CD4-positive, alpha-beta T cell treated with Interleukin-12 subunit alpha and Interleukin-12 subunit beta, for 1 hour (primary cell): ENCODE data around the gene PDLIM7.

Experiments used
- DNase-seq: peaks from one replicate; pipeline ENCODE4 v3.0.0-alpha.2; 2020

The PDLIM7 gene

GRCh38 chr5:177523711-177524538 is 26.5 kb upstream of the PDLIM7 start:
- no peak for DNase-seq

DNA sequence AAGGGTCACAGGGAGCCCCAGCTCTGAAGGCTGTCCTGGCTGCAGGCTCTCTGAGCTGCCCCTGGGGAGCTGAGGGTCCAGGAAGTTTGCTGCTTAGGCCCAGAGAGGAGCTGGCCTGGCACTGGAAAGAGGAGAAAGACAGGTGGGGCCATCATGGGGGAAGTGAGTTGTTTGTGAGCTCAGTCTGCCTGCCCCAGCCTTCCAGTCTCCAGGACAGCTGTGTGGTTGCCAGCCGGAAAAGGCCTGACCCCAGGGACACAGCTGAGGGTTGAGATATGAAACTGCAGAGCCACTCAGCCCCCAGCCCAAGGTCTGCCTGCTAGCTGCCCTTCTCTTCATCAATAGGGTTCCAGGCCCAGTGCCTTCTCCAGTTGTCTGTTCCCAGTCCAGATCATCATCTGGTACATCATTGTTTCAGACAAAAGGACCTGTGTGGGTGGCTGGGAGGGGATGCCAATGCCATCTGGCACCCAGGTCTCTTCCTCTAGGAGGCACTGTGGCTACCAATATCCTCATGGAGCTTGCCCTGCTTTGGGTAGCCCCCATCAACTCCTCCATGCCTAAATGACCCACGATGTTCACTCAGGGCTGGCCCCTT is 23.6 kb upstream of the PDLIM7 start:
- no peak for DNase-seq

DNA sequence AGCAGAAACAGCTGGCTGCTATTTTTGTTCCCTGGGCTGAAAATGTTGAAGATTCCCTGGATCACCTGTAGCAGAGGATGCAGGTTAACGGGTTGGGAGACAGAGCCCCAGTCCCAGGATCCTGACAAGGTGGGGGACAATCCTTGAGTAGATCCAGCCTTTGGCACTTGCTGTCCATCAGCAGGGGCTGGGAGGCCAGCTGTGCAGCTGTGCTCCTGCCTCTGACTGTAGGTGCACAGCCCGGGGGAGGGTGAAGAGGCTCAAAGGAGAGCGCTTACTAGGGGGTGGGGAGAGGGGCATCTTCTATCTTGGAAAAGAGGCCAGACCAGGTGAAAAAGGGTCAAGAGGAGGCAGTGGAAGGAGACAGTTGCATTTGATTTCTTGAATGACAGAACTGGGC is 22.9 kb upstream of the PDLIM7 start:
- no peak for DNase-seq

- DNase-seq, result no peak
Measured at GRCh38 chr5:177519463-177520235, 22.2 kb upstream of the PDLIM7 start.

DNA sequence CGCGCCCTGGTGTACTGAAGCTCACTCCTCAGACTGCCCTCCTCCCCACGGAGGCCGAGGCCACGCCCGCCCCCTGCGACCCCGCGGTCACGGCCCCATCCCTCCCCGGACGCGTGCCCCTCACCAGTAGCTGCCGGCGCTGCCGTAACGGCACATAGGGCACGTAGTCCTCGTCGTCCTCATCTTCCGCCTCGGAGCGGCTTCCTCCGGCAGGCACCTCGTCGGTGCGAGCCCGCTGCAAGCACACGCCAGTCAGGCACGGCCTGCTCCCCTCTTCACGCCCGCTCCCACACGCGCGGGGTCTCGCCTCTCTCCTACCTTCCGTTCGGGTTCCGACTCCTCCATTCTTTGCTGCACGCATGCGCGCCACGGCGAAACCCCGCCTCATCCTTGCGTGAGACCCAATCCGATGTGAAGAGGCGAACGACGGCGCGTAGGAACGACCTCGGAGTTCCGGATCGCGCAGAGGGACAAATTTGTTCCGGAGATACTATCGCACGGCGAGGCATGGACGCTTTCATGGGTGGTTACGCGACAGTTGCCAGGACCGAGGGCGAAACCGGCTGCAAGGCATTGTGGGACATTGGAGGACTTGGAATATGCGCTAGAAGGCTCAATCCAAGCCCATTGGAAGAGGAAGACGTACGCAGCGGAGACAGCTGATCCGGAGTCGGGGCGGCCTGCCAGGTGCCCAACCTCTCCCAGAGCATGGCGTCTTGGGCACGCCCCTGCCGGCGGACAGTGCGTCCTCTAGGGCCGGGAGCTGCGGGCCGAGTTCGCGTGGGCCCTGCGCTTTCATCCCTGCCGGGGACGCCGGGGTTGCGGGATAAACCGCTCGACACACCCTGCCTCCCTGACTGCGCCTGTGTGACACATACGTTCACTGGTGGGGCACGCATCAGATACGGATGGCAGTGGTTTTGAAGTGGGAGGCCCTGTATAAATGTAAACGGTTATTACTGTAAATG is 19.5 kb upstream of the PDLIM7 start, which contains the start of gene DDX41:
Gene DDX41 (minus strand): TSS at position 361 of the 968 bp plus-strand sequence. CDS start 16 bp downstream, at position 345.
- DNase-seq, result peak; percentile 96

DNA sequence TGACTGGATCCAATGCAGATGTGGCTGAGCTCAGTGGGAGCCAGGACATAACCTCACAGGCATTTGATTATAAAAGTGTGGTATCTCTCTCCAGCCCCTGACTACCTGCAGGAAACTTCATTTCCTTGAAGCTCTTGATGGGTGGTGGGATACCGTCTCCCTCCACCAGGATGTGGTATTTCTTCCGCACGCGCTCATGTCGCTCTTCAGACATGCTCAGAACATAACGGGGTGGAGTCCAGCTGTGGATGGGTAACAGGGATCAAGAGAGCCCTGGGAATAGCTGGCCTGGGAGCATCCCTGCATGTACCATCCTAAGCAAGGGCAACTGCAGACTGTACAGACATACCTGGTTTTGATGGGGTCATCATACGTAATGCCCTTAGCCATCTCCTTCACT is 18.2 kb upstream of the PDLIM7 start:
- no peak for DNase-seq

GRCh38 chr5:177514541-177514940 is 17.1 kb upstream of the PDLIM7 start:
- no peak for DNase-seq

DNA sequence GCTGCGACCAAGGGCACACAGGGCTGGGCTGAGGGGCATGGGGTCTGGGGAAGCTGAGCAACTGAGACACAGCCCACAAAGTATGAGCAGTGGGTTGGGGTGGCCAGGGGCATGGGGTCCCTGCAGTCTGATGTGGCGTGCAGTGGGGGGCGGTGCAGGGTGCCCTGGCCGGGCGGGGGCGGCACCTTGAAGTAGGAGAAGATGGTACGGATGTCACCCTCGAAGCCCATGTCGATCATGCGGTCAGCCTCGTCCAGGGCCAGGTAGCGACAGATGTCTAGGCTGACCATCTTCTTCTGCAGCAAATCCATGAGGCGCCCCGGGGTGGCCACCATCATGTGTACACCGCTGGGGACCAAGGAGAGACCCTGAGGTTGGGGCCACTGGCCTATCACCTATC is 16.1 kb upstream of the PDLIM7 start:
- no peak for DNase-seq

DNA sequence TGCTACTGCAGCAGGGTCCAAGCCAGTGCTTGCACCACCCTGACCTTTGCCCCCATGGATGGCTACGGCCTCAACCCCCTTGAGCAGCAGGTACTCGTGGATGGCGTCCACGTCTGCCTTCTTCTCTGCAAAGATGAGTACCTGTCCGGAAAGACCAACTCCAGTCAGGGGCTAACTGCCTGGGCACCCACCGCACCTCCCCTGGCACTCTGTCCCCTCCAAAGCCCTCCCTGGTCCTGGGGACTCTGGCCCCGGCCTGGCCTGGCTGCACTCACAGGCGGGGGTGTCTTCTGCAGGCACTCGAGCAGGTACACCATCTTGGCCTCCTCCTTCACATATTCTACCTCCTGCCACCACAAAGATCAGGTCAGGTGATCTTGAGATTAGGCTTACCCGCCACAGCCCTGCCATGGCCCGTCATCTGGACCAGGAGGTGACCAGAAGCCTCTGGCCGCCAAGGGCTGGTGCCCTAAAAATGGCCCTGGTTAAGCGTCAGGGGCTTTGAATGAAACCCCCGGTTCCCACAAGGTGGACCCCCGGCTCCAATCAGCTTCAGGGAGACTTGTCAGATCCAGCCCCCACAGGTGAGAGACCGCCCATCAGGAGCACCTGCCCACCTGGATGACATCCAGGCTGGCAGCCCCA is 15.5 kb upstream of the PDLIM7 start:
- no peak for DNase-seq

GRCh38 chr5:177511796-177512675 is 14.6 kb upstream of the PDLIM7 start:
- no peak for DNase-seq

DNA sequence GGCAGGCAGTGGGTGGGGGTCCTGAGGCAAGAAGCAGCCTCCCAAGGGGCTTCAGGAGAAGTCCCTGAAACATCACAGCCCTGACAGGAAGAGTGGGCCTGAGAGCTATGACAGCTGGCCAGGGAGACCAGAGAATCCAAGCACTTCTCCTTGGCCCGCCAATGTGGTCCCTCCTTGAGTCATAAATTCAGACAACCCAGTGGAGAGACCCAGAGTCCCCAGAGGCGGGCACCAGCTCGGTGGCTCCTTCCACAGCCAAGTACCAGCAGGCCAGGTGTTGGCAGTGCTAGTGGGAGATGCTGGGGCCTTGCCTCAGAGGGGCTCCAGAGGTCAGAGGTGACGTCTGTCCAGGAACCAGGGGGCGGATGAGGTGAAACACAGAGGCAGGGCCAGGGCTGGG is 13.8 kb upstream of the PDLIM7 start:
- no peak for DNase-seq

DNA sequence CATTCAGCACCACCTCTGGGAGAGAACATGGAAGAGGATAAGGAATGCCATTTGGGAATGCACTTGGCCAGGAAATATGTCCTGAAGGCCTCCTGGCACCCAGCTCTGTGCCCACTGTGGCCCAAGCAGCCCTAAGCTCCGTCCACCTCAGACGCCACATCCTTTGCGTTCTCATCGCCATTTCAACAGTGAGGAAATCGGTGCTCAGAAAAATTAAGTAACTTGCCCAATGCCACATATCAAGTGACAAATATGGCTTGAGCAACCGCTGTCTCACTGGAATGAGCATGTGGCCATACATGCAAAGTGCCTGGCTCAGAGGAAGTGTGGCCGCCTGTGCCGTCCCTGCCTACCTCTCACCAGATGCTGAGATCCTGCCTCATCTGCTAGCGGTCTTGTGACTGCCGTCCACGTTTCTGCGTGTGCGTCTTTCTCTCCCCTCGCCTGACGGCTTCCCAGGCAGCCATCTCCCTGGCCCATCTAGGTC is 13.2 kb upstream of the PDLIM7 start:
- DNase-seq, result no peak

GRCh38 chr5:177509991-177510566 is 12.7 kb upstream of the PDLIM7 start:
- DNase-seq, result no peak

DNA sequence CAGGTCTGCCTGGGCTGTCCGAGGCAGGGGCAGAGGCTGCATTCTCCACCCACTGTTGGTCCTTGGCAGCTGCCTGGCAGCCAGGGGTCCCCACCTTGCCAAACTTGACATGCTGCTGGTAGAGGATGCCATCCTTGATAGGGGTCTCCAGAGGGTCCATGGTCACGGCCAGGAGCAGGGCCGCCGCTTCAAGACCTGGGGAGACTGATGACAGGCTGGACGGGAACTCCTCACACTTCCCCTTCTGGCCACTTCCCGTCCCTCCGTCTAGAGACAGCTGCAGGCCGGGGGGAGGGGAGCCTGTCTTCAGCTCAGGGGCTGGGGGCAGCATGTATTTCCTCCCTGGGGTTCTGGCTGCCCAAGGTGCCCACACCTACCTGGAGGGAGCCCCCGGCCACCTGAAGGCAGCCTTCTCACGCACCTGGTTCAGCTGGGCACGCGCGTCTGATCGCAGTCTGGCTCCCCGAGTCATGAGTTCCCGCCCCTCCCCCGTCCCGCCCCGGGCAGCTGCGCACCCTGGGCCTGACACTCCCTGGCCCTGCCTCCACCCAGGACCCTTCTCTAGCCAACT is 12.1 kb upstream of the PDLIM7 start, which contains the start of gene DOK3:
Gene DOK3 (minus strand): TSS at position 446 of the 571 bp plus-strand sequence. CDS start 286 bp downstream, at position 160.
- no peak for DNase-seq

- DNase-seq, result no peak
Measured at GRCh38 chr5:177508837-177509236, 11.4 kb upstream of the PDLIM7 start.

DNA sequence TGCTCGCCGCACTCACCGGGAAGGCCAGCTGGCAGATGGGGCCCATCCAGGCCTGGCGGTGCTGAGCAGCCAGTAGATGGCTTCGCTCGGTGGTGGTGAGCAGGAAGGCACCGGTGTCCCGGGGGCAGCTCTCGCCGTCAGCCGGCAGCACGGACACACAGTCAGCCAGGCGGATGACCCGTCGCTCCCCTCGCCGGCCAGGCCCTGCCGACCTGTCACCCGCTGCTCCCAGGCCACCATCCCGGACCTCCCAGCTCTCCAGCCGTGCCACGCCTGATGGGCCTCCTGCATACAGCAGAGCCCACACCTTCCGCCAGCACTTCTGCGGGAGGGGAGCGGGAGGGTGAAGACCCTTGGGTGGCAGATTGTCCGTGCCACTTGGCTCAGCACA is 10.8 kb upstream of the PDLIM7 start:
- DNase-seq, result no peak

- no peak for DNase-seq
Measured at GRCh38 chr5:177507596-177508220, 10.3 kb upstream of the PDLIM7 start.

DNA sequence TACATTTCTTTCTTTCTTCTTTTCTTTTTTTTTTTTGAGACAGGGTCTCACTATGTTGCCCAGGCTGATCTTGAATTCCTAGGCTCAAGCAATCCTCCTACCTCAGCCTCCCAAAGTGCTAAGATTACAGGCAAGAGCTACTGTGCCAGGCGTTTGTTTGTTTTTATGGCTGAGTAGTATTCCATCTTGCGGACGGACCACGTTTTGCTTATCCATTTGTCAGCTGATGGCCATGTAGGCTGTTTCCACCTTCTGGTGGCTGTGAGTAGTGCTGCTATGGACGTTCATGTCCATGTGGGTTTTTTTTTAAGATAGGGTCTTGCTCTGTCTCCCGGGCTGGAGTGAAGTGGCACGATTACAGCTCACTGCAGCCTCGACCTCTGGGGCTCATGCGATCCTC is 9.8 kb upstream of the PDLIM7 start:
- no peak for DNase-seq

GRCh38 chr5:177505075-177505474 is 7.7 kb upstream of the PDLIM7 start:
- DNase-seq, result no peak
